H1 (cell line): Measurements from ENCODE around the gene CHD8. TPM values are rescaled to one million over a fixed set of nuclear protein-coding genes. Genes with fewer than 3 reads are reported as not detected.

Experiments
- CTCF ChIA-PET: fragments of 300-600 bp; sonication (Branson Sonifier 250); formaldehyde crosslinking; loops from one replicate; lab custom pipeline; 2021; ENCODE audit not compliant: partially characterized antibody; lab: Charles Lee
- POLR2A ChIA-PET: fragments of 300-600 bp; sonication (Branson Sonifier 250); formaldehyde crosslinking; loops from one replicate; lab custom pipeline; 2021; ENCODE audit warnings: inconsistent platforms; ENCODE audit not compliant: partially characterized antibody; lab: Charles Lee
- DNase-seq, 2 experiments: peaks; one replicate each; pipeline versions ENCODE4 v3.0.0 to v3.0.0-alpha.2; 2010 to 2022; ENCODE audit warnings: low spot score in 2 of 2, low read depth in 1 of 2, mixed read lengths in 1 of 2
- FAIRE-seq: peaks from 2 replicates; lab custom pipeline; 2011; peaks lifted over from hg19 to GRCh38; lab: Jason Lieb, UNC
- H2AFZ ChIP-seq: 2 replicates; pipeline ENCODE4 v1.8.1; 2012; ENCODE audit warnings: low read length, inconsistent platforms
- H2AK5ac ChIP-seq: 2 replicates; pipeline ENCODE4 v1.6.1; 2013; ENCODE audit warnings: low read depth, low read length
- H2BK120ac ChIP-seq: replicated peaks from 2 replicates; pipeline ENCODE3; 2013; ENCODE audit warnings: low read depth, low read length, inconsistent platforms
- H2BK12ac ChIP-seq: 2 replicates; pipeline ENCODE4 v1.6.1; 2013; ENCODE audit warnings: low read depth, low read length
- H2BK15ac ChIP-seq: 2 replicates; pipeline ENCODE4 v1.6.1; 2013; ENCODE audit warnings: low read length
- H2BK20ac ChIP-seq: 2 replicates; pipeline ENCODE4 v1.6.1; 2013; ENCODE audit warnings: low read length
- H2BK5ac ChIP-seq: 2 replicates; pipeline ENCODE4 v1.6.1; 2013; ENCODE audit warnings: low read depth, low read length
- H3K14ac ChIP-seq: 2 replicates; pipeline ENCODE4 v1.6.1; 2013; ENCODE audit warnings: inconsistent platforms; ENCODE audit not compliant: insufficient read length
- H3K18ac ChIP-seq: 2 replicates; pipeline ENCODE4 v1.6.1; 2013; ENCODE audit warnings: low read length; ENCODE audit errors: extremely low read depth
- H3K23ac ChIP-seq: 2 replicates; pipeline ENCODE4 v1.6.1; 2013; ENCODE audit warnings: inconsistent platforms; ENCODE audit not compliant: insufficient read length
- H3K23me2 ChIP-seq: 2 replicates; pipeline ENCODE4 v1.6.1; 2013; ENCODE audit warnings: low read depth, low read length
- H3K27ac ChIP-seq: 2 replicates; pipeline ENCODE4 v1.6.1; 2011; ENCODE audit warnings: low read depth, low read length, inconsistent platforms
- H3K27me3 ChIP-seq, 4 experiments: replicated peaks in 1 of 4; 1 replicate in 1 of 4; 2 replicates in 3 of 4; pipeline versions ENCODE4 v1.6.1 to v1.8.1; 2011 to 2013; ENCODE audit warnings: low read length in 3 of 4, mild to moderate bottlenecking in 3 of 4, inconsistent platforms in 2 of 4, mixed read lengths in 2 of 4, moderate library complexity in 1 of 4; ENCODE audit not compliant: control insufficient read depth in 3 of 4, insufficient read depth in 3 of 4; ENCODE audit errors: extremely low read depth in 1 of 4
- H3K36me3 ChIP-seq, 4 experiments: 2 replicates each; pipeline versions ENCODE4 v1.6.1 to v1.8.1; 2011 to 2013; ENCODE audit warnings: mild to moderate bottlenecking in 4 of 4, low read length in 3 of 4, moderate library complexity in 2 of 4, control low read depth in 1 of 4, inconsistent platforms in 1 of 4; ENCODE audit not compliant: insufficient read depth in 4 of 4, control insufficient read depth in 2 of 4
- H3K4ac ChIP-seq: replicated peaks from 2 replicates; pipeline ENCODE3; 2013; ENCODE audit warnings: low read length, low read depth, mixed read lengths, inconsistent platforms; ENCODE audit not compliant: insufficient read length
- H3K4me1 ChIP-seq, 4 experiments: replicated peaks in 1 of 4; 1 replicate in 1 of 4; 2 replicates in 3 of 4; pipeline versions ENCODE4 v1.6.1 to v1.8.1; 2011 to 2013; ENCODE audit warnings: low read length in 3 of 4, inconsistent platforms in 2 of 4, mixed read lengths in 1 of 4; ENCODE audit not compliant: insufficient read depth in 4 of 4, control insufficient read depth in 3 of 4
- H3K4me2 ChIP-seq, 2 experiments: 2 replicates each; pipeline versions ENCODE4 v1.6.1 to v1.8.1; 2011 to 2013; ENCODE audit warnings: low read depth in 2 of 2, low read length in 2 of 2, control low read depth in 1 of 2, inconsistent platforms in 1 of 2, mild to moderate bottlenecking in 1 of 2; ENCODE audit not compliant: insufficient read depth in 1 of 2
- H3K4me3 ChIP-seq, 4 experiments: fragments of 200-600, 300-600 bp in 1 of 4; sonication (generic), shearing (Covaris generic), sonication (Bioruptor Twin) in 1 of 4; 2 replicates each; pipeline versions ENCODE4 v1.5.1 to v1.8.1; 2011 to 2016; ENCODE audit warnings: low read length in 4 of 4, low read depth in 3 of 4, control low read depth in 2 of 4, inconsistent platforms in 2 of 4, mild to moderate bottlenecking in 2 of 4, mixed read lengths in 1 of 4, moderate library complexity in 1 of 4; ENCODE audit not compliant: insufficient read depth in 2 of 4; ENCODE audit errors: extremely low read depth in 1 of 4
- H3K56ac ChIP-seq: replicated peaks from 2 replicates; pipeline ENCODE3; 2013; ENCODE audit warnings: low read depth, mild to moderate bottlenecking, mixed read lengths, low read length, inconsistent platforms; ENCODE audit not compliant: insufficient read length
- H3K79me1 ChIP-seq: 2 replicates; pipeline ENCODE4 v1.6.1; 2013; ENCODE audit warnings: low read depth, low read length, control low read depth
- H3K79me2 ChIP-seq, 2 experiments: 2 replicates each; pipeline versions ENCODE4 v1.6.1 to v1.8.1; 2012 to 2013; ENCODE audit warnings: low read length in 2 of 2, mild to moderate bottlenecking in 2 of 2, inconsistent platforms in 1 of 2; ENCODE audit not compliant: insufficient read depth in 2 of 2, control insufficient read depth in 1 of 2
- H3K9ac ChIP-seq, 4 experiments: replicated peaks in 1 of 4; 1 replicate in 1 of 4; 2 replicates in 3 of 4; pipeline versions ENCODE4 v1.6.1 to v1.8.1; 2011 to 2013; ENCODE audit warnings: low read depth in 3 of 4, low read length in 3 of 4, control low read depth in 2 of 4, mild to moderate bottlenecking in 2 of 4, moderate library complexity in 2 of 4, inconsistent platforms in 1 of 4; ENCODE audit errors: extremely low read depth in 1 of 4
- H3K9me3 ChIP-seq, 2 experiments: 2 replicates each; pipeline versions ENCODE4 v1.6.1 to v1.8.1; 2012 to 2013; ENCODE audit warnings: mild to moderate bottlenecking in 2 of 2, moderate library complexity in 2 of 2, control low read depth in 1 of 2, inconsistent platforms in 1 of 2, low read depth in 1 of 2, low read length in 1 of 2, mixed read lengths in 1 of 2; ENCODE audit not compliant: insufficient read depth in 2 of 2
- H4K20me1 ChIP-seq, 2 experiments: replicated peaks in 1 of 2; 2 replicates each; pipeline versions ENCODE3 to v1.8.1; 2011 to 2013; ENCODE audit warnings: inconsistent platforms in 2 of 2, low read length in 2 of 2, mild to moderate bottlenecking in 1 of 2; ENCODE audit not compliant: insufficient read depth in 2 of 2, control insufficient read depth in 1 of 2
- H4K5ac ChIP-seq: 2 replicates; pipeline ENCODE4 v1.6.1; 2013; ENCODE audit warnings: low read length, low read depth, mixed read lengths, inconsistent platforms; ENCODE audit not compliant: insufficient read length
- H4K8ac ChIP-seq: 2 replicates; pipeline ENCODE4 v1.8.0; 2013; ENCODE audit warnings: mild to moderate bottlenecking, moderate library complexity, low read length, inconsistent platforms; ENCODE audit not compliant: insufficient read depth; ENCODE audit errors: extremely low read depth
- H4K91ac ChIP-seq: replicated peaks from 2 replicates; pipeline ENCODE3; 2013; ENCODE audit warnings: low read length, mixed read lengths, inconsistent platforms; ENCODE audit not compliant: insufficient read length
- CEBPB ChIP-seq: IDR thresholded peaks from 2 replicates; pipeline ENCODE4 v1.6.1; 2012; ENCODE audit warnings: low read depth, low read length
- CREB1 ChIP-seq: IDR thresholded peaks from 2 replicates; pipeline ENCODE4 v1.6.1; 2012; ENCODE audit warnings: inconsistent platforms
- HDAC6 ChIP-seq: IDR thresholded peaks from one replicate; pipeline ENCODE4 v1.7.1; 2012; ENCODE audit warnings: low read depth, mild to moderate bottlenecking, inconsistent platforms, low read length, moderate library complexity
- JUND ChIP-seq: IDR thresholded peaks from 2 replicates; pipeline ENCODE4 v1.6.1; 2011; ENCODE audit warnings: mild to moderate bottlenecking, improper control_type of control experiment, low read length
- RAD21 ChIP-seq, 2 experiments: IDR thresholded peaks in 1 of 2; conservative IDR thresholded peaks in 1 of 2; 2 replicates each; pipeline ENCODE4 v1.6.1; 2011; ENCODE audit warnings: low read depth in 2 of 2, low read length in 2 of 2, improper control_type of control experiment in 1 of 2, inconsistent platforms in 1 of 2, mild to moderate bottlenecking in 1 of 2, moderate library complexity in 1 of 2
- RBBP5 ChIP-seq: IDR thresholded peaks from 2 replicates; pipeline ENCODE4 v1.7.1; 2012; ENCODE audit warnings: low read depth, mild to moderate bottlenecking, inconsistent platforms, low read length, moderate library complexity, borderline replicate concordance
- WGBS, 2 experiments: shearing (Covaris generic) in 1 of 2; methylation state at CpG; one replicate each; pipeline versions ENCODE4 v1.1.6 to v1.1.7; 2013 to 2015; ENCODE audit warnings: low lambda C conversion rate in 2 of 2, mixed read lengths in 2 of 2, inconsistent platforms in 1 of 2, low coverage in 1 of 2, missing lambda C conversion rate in 1 of 2; ENCODE audit not compliant: insufficient replicate concordance in 2 of 2, insufficient coverage in 1 of 2, insufficient read length in 1 of 2; ENCODE audit errors: extremely low coverage in 1 of 2, missing lambda C conversion rate in 1 of 2; 5-methylcytosine and 5-hydroxymethylcytosine counted together
- polyA plus RNA-seq, 7 experiments: library from polyadenylated mRNA; depleted of rRNA in 3 of 7; stranded (reverse) in 5 of 7; unstranded in 2 of 7; fragments of >200 nt in 5 of 7; fragments of 200-250 nt in 2 of 7; gene quantifications; 1 replicate in 5 of 7; 2 replicates in 1 of 7; 4 replicates in 1 of 7; pipeline versions ENCODE4 v1.2.1 to v1.2.3, GENCODE V29; 2011 to 2013; ENCODE audit warnings: missing spikeins in 2 of 7, mixed read lengths in 2 of 7
- total RNA-seq: library from RNA; stranded (reverse); fragmentation: NEBNext Ultra II Directional; extraction: Animal tissue kit (Norgen Biotek cat#: 25700); gene quantifications from 2 replicates; pipeline ENCODE4 v1.2.1, GENCODE V29; 2021

Gene CHD8
- total and polyA plus RNA-seq, 2 of the 8 experiments (the other 6 are each of a cell fraction or from before 2014, with no cell fraction given) = 88.3 to 140 TPM

DNA sequence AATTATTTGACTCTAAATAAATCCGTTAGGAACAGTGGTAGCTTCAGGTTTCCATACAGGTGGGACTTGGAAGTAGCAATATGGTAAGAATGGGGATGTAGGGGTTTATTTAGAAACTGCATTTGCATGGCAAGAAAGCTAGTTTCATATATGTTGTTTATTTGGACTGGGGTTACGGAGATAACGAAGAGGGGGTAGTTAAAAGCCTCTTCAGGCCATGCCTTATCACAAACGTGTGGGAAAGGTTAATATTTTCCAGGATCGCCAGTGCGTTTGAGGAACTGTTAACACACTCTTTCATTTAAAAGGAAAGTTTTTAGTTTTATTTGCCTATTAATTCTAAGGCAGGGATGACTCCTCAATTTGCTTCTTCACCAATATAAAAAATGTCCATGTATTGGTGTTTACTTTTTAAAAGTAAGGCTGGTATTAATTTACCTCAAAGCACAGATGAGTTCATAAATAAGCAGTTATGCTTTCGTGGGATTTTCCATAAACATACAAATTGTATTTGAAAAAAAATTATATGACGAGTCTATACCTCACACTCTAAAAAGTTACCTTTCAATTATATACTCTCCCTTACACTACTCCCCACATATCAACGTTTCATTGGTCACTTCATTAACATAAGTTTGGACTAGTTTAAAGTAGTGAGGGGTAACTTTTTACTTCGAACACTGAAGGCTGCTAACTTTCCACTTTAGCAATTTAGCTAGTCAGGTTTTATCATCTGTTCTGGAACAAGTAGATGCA lies 20.0 kb upstream of the CHD8 start:
- no peak overlapping the region for H4K91ac ChIP-seq
- H3K36me3 ChIP-seq = peaks cover 0 to 16% (median 10%) of the 10 kb centered on the region in 4 experiments; a peak in 6 of 8 replicates
- no peak overlapping the region for H4K8ac ChIP-seq
- H3K79me1 ChIP-seq = no peaks in the 10 kb centered on the region
- H4K5ac ChIP-seq = peak overlapping the region; percentile 86
- H2BK12ac ChIP-seq = no peak overlapping the region
- peak overlapping the region; percentile 79 to 100 (median 90) for H3K4me3 ChIP-seq
- H3K14ac ChIP-seq = no peak overlapping the region
- H3K23me2 ChIP-seq = no peaks in the 10 kb centered on the region; the same call in 1 of the 2 replicates
- no peaks in the 10 kb centered on the region for H3K27me3 ChIP-seq
- FAIRE-seq (no peak), DNase-seq (no peak)
- no peak overlapping the region for H3K23ac ChIP-seq
- H3K4ac ChIP-seq = no peak overlapping the region
- no peak overlapping the region for H2BK120ac ChIP-seq
- H3K18ac ChIP-seq = no peak overlapping the region
- no peak overlapping the region for H3K27ac ChIP-seq
- no peak overlapping the region for H2BK15ac ChIP-seq
- peak overlapping the region; percentile 65 to 72 for H3K4me2 ChIP-seq
- H3K9me3 ChIP-seq = no peaks in the 10 kb centered on the region
- WGBS, 2 experiments = 55 to 100% methylated on average over 1 to 10 of the region's 10 CpGs
- no peak overlapping the region for H2AK5ac ChIP-seq
- no peak overlapping the region for H2BK20ac ChIP-seq
- H2AFZ ChIP-seq = 0 out of 2 replicates have a peak overlapping the region, but pooled peaks have one; percentile 45
- H3K9ac ChIP-seq = peak overlapping the region in 3 of 4 experiments; percentile 54 to 96 (median 62); a peak in 5 of 7 replicates
- H3K79me2 ChIP-seq = peaks cover 0 to 39% of the 10 kb centered on the region in 2 experiments; a peak in 3 of 4 replicates
- H4K20me1 ChIP-seq = no peaks in the 10 kb centered on the region
- H3K4me1 ChIP-seq = no peaks in the 10 kb centered on the region; a peak in 1 of 7 replicates
- TF ChIP-seq JUND (no peak), RBBP5 (no peak), CEBPB (no peak), RAD21 (IDR thresholded peaks at IDR 0.05 in 1 of 2, conservative IDR thresholded peaks at IDR 0.05 in 1 of 2; ENCODE audit: low read depth in 2 of 2, low read length in 2 of 2) (no peak), CREB1 (no peak), HDAC6 (no peak)
- peak overlapping the region; percentile 30; the same call in 1 of the 2 replicates for H2BK5ac ChIP-seq
- ChIA-PET CTCF (interaction anchor here (0.6 to 3.0 kb wide), 6 partner anchors 10 to 197 kb away, joined by 3 to 27 read pairs (median 6); no protein-coding TSS in a partner anchor), POLR2A (interaction anchor here (1.6 to 5.6 kb wide), 10 partner anchors 11 to 92 kb away, joined by 3 to 23 read pairs (median 10); partner anchors contain the start of genes METTL3, SALL2 and SUPT16H)
- H3K56ac ChIP-seq = no peak overlapping the region
